Ascending aorta (tissue), 2 donors: Measurements from ENCODE around the gene COL18A1. TPM values are rescaled to one million over a fixed set of nuclear protein-coding genes. Genes with fewer than 3 reads are reported as not detected.

Source experiments
- DNase-seq, 2 donors: peaks; one replicate each; pipeline ENCODE4 v3.0.0-alpha.2; 2019; ENCODE audit warnings: low spot score in 2 of 2
- H3K27ac ChIP-seq, 2 donors: fragments of 200-600 bp; sonication (generic); one replicate each; pipeline ENCODE4 v1.5.1; 2016 to 2017; ENCODE audit warnings: mild to moderate bottlenecking in 1 of 2
- H3K27me3 ChIP-seq: fragments of 200-600 bp; sonication (generic); one replicate; pipeline ENCODE4 v1.5.1; 2017
- H3K36me3 ChIP-seq, 2 donors: fragments of 200-600 bp; sonication (generic); one replicate each; pipeline ENCODE4 v1.5.1; 2016
- H3K4me1 ChIP-seq, 2 donors: fragments of 200-600 bp; sonication (generic); one replicate each; pipeline ENCODE4 v1.5.1; 2016 to 2017; ENCODE audit warnings: mild to moderate bottlenecking in 1 of 2
- H3K4me3 ChIP-seq, 2 donors: fragments of 200-600 bp; sonication (generic); one replicate each; pipeline ENCODE4 v1.5.1; 2016 to 2017; ENCODE audit warnings: mild to moderate bottlenecking in 1 of 2
- H3K9me3 ChIP-seq, 2 donors: fragments of 200-600 bp; sonication (generic); one replicate each; pipeline ENCODE4 v1.5.1; 2016
- intact Hi-C: fragments of 100-400 bp; cut with DNase I; formaldehyde crosslinking; loops from one replicate; pipeline ENCODE4 v1.15.1; 2023
- total RNA-seq: library from RNA; depleted of rRNA; stranded (reverse); fragments of >200 nt; gene quantifications from one replicate; pipeline ENCODE4 v1.1.0, GENCODE V29; 2016
- TF ChIP-seq, protein P1 (sequence below), 3 experiments: fragments of 200-600 bp in 2 of 3; fragments of 450-650 bp in 1 of 3; sonication (generic) in 2 of 3; IDR thresholded peaks; one replicate each; pipeline ENCODE4 v1.5.1; 2016 to 2019; ENCODE audit warnings: antibody characterized with exemption in 3 of 3, mild to moderate bottlenecking in 1 of 3, moderate library complexity in 1 of 3

The COL18A1 gene
- total RNA-seq, 1 donor from 2014 or later: 699 TPM

DNA sequence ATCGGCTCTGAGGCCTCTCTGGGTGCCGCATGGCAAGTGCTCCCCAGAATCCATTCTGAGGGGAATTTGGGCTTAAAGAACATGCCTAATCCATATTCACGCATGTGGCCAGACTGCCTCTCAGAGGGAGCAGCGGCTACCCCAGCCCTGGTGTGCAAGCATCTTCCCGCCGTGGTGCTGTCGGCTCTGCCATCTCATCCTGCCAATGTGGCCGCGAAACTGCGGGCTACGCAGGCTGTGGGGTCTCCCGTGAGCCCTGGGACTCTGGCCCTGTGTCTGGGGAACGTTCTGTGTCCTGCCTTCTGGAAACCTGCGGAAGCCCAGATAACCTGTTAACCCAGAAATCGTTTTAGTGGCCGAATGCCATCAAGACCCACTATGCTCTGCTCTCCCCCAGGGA lies 76.6 kb downstream of the COL18A1 start:
- TF ChIP-seq, protein P1, sequence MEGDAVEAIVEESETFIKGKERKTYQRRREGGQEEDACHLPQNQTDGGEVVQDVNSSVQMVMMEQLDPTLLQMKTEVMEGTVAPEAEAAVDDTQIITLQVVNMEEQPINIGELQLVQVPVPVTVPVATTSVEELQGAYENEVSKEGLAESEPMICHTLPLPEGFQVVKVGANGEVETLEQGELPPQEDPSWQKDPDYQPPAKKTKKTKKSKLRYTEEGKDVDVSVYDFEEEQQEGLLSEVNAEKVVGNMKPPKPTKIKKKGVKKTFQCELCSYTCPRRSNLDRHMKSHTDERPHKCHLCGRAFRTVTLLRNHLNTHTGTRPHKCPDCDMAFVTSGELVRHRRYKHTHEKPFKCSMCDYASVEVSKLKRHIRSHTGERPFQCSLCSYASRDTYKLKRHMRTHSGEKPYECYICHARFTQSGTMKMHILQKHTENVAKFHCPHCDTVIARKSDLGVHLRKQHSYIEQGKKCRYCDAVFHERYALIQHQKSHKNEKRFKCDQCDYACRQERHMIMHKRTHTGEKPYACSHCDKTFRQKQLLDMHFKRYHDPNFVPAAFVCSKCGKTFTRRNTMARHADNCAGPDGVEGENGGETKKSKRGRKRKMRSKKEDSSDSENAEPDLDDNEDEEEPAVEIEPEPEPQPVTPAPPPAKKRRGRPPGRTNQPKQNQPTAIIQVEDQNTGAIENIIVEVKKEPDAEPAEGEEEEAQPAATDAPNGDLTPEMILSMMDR (IDR thresholded peaks at IDR 0.05): no peak
- Histone ChIP-seq H3K27me3 (no peaks in the 10 kb centered on the region), H3K9me3 (no peaks in the 10 kb centered on the region), H3K27ac (no peak overlapping the region), H3K4me3 (no peak overlapping the region), H3K36me3 (peaks cover 50 to 82% of the 10 kb centered on the region in 2 donors), H3K4me1 (peaks cover 3 to 5% of the 10 kb centered on the region in 2 donors)
- intact Hi-C loops: no loop called here
- no peak for DNase-seq

- H3K27me3 ChIP-seq: no peaks in the 10 kb centered on the region
- H3K27ac ChIP-seq: peak overlapping the region in 1 of 2 donors; percentile 52
- peaks cover 52 to 84% of the 10 kb centered on the region in 2 donors for H3K36me3 ChIP-seq
- intact Hi-C loops: no loop called here
- H3K9me3 ChIP-seq: no peaks in the 10 kb centered on the region
- H3K4me3 ChIP-seq: no peak overlapping the region
- TF ChIP-seq, protein P1 (IDR thresholded peaks at IDR 0.05): no peak
- DNase-seq: no peak
- H3K4me1 ChIP-seq: peaks cover 3 to 5% of the 10 kb centered on the region in 2 donors
Observed at GRCh38 chr21:45481977-45482898, 77.3 kb downstream of the COL18A1 start.

- intact Hi-C loops: no loop called here
- H3K36me3 ChIP-seq: peaks cover 55 to 84% of the 10 kb centered on the region in 2 donors
- no peak for DNase-seq
- H3K9me3 ChIP-seq: no peaks in the 10 kb centered on the region
- no peaks in the 10 kb centered on the region for H3K4me1 ChIP-seq
- no peaks in the 10 kb centered on the region for H3K27me3 ChIP-seq
- peak overlapping the region in 1 of 2 donors; percentile 29 for H3K4me3 ChIP-seq
- TF ChIP-seq, protein P1 (IDR thresholded peaks at IDR 0.05): no peak
- peak overlapping the region in 1 of 2 donors; percentile 52 for H3K27ac ChIP-seq
Observed at GRCh38 chr21:45482899-45483821, 78.2 kb downstream of the COL18A1 start.

- TF ChIP-seq, protein P1 (IDR thresholded peaks at IDR 0.05): no peak
- no peak overlapping the region for H3K4me3 ChIP-seq
- H3K36me3 ChIP-seq: peaks cover 53 to 84% of the 10 kb centered on the region in 2 donors
- intact Hi-C loops: no loop called here
- H3K4me1 ChIP-seq: no peaks in the 10 kb centered on the region
- no peaks in the 10 kb centered on the region for H3K9me3 ChIP-seq
- no peak for DNase-seq
- no peaks in the 10 kb centered on the region for H3K27me3 ChIP-seq
- no peak overlapping the region for H3K27ac ChIP-seq
Observed at GRCh38 chr21:45484318-45484717, 79.4 kb downstream of the COL18A1 start.

- TF ChIP-seq, protein P1 (IDR thresholded peaks at IDR 0.05): no peak
- H3K27me3 ChIP-seq: no peaks in the 10 kb centered on the region
- no peak overlapping the region for H3K4me3 ChIP-seq
- no peaks in the 10 kb centered on the region for H3K9me3 ChIP-seq
- no peak for DNase-seq
- no peaks in the 10 kb centered on the region for H3K4me1 ChIP-seq
- H3K36me3 ChIP-seq: peaks cover 38 to 77% of the 10 kb centered on the region in 2 donors
- intact Hi-C loops: no loop called here
- H3K27ac ChIP-seq: no peak overlapping the region
Observed at GRCh38 chr21:45485686-45486442, 80.9 kb downstream of the COL18A1 start.
